ENCODE measurements around the gene SLC16A12.
"Not testable (repeated sequence)": the region's sequence is repeated elsewhere in the genome, so short reads cannot be mapped to it uniquely, and the experiment has no call there.

SLC16A12 gene

DNA sequence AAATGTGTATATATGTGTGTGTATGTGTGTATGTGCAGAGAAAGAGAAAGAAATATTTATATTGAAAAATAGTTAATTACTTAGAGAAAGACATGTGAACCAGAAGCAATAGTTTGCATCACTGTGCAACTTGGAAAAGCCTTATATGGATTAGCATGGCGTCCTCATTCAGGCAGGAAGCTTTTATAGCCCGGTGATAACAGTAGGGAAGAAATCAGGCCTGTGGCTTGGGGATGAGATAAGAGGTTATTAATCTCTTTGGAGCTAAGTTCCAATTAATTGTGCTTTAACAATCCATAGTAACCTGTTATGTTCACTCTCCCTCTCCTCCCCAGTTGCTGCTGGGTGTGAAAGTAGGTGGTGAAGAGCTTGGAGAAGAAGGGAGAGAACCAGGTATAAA lies 84.5 kb downstream of the SLC16A12 start:
- H3K27ac ChIP-seq (ENCODE audit: low read depth, low read length, poor library complexity, severe bottlenecking), result no peak overlapping the region
- H3K27me3 ChIP-seq (ENCODE audit: insufficient read depth, low read length), result no peaks in the 10 kb centered on the region
- no peaks in the 10 kb centered on the region for H3K36me3 ChIP-seq (ENCODE audit: insufficient read depth, low read length)
- no peaks in the 10 kb centered on the region for H3K4me1 ChIP-seq (ENCODE audit: insufficient read depth, low read length, severe bottlenecking)
- no peaks in the 10 kb centered on the region for H3K9me3 ChIP-seq (ENCODE audit: low read length)
- no peaks in the 10 kb centered on the region for H3K9me2 ChIP-seq (ENCODE audit: low read depth, low read length)
- no peaks in the 10 kb centered on the region for H3K79me2 ChIP-seq (ENCODE audit: insufficient read depth, low read length)
- H3K4me3 ChIP-seq (ENCODE audit: low read depth, low read length, poor library complexity, severe bottlenecking), result no peak overlapping the region
- H3K9ac ChIP-seq (ENCODE audit: low read length), result no peak overlapping the region
- no peaks in the 10 kb centered on the region for H3F3A ChIP-seq (ENCODE audit: insufficient read depth, low read length)
- TF ChIP-seq EZH2 (IDR thresholded peaks at IDR 0.05; ENCODE audit: borderline replicate concordance, low read length), result no peak
- TF ChIP-seq, protein P1, sequence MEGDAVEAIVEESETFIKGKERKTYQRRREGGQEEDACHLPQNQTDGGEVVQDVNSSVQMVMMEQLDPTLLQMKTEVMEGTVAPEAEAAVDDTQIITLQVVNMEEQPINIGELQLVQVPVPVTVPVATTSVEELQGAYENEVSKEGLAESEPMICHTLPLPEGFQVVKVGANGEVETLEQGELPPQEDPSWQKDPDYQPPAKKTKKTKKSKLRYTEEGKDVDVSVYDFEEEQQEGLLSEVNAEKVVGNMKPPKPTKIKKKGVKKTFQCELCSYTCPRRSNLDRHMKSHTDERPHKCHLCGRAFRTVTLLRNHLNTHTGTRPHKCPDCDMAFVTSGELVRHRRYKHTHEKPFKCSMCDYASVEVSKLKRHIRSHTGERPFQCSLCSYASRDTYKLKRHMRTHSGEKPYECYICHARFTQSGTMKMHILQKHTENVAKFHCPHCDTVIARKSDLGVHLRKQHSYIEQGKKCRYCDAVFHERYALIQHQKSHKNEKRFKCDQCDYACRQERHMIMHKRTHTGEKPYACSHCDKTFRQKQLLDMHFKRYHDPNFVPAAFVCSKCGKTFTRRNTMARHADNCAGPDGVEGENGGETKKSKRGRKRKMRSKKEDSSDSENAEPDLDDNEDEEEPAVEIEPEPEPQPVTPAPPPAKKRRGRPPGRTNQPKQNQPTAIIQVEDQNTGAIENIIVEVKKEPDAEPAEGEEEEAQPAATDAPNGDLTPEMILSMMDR (IDR thresholded peaks at IDR 0.05; ENCODE audit: low read length), result no peak
- no peaks in the 10 kb centered on the region for H4K20me1 ChIP-seq (ENCODE audit: insufficient read depth, low read length)
- no peak overlapping the region for H3K4me2 ChIP-seq (ENCODE audit: low read length)
- no peak overlapping the region for H2AFZ ChIP-seq (ENCODE audit: low read length)

DNA sequence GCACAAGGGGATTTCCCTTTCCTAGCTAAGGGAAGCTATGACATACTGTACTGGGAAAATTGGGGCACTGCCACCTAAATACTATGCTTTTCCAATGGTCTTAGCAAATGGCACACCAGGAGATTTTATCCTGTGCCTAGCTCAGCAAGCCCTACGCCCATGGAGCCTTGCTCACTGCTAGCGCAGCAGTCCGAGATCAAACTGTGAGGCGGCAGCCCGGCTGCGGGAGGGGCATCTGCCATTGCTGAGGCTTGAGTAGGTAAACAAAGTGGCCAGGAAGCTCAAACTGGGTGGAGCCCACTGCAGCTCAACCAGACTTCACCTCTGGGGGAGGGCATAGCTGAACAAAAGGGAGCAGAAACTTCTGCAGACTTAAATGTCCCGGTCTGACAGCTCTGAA lies 90.6 kb downstream of the SLC16A12 start:
- H2AFZ ChIP-seq (ENCODE audit: low read length); H3K9ac ChIP-seq (ENCODE audit: low read length); H3K27me3 ChIP-seq (ENCODE audit: insufficient read depth, low read length); H3K79me2 ChIP-seq (ENCODE audit: insufficient read depth, low read length); H3F3A ChIP-seq (ENCODE audit: insufficient read depth, low read length); H3K9me2 ChIP-seq (ENCODE audit: low read depth, low read length); H3K36me3 ChIP-seq (ENCODE audit: insufficient read depth, low read length); H4K20me1 ChIP-seq (ENCODE audit: insufficient read depth, low read length); H3K4me1 ChIP-seq (ENCODE audit: insufficient read depth, low read length, severe bottlenecking); H3K27ac ChIP-seq (ENCODE audit: low read depth, low read length, poor library complexity, severe bottlenecking); H3K4me3 ChIP-seq (ENCODE audit: low read depth, low read length, poor library complexity, severe bottlenecking); H3K4me2 ChIP-seq (ENCODE audit: low read length); H3K9me3 ChIP-seq (ENCODE audit: low read length): not testable (repeated sequence)

DNA sequence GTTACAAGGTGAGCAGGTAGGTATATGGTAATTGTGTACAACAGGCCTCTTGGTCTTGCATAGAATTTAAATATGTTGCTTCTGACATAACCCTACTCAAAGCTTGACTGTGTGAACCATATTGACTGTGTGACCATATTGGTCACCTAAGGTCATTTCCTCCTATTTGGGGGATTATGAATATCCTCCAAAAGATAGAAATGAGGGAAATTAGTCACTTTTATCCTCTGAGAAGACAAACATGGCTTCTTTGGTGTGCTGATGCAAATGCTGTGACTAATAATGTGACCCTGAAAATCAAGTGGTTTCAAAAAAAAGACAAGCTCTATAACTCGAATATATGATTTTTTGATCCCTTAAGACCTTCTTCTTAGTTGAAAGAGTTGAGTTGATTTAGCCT lies 93.1 kb downstream of the SLC16A12 start:
- Histone ChIP-seq H3K9me3 (ENCODE audit: low read length) (no peaks in the 10 kb centered on the region), H3K4me3 (ENCODE audit: low read depth, low read length, poor library complexity, severe bottlenecking) (no peak overlapping the region), H3K79me2 (ENCODE audit: insufficient read depth, low read length) (no peaks in the 10 kb centered on the region), H3K27ac (ENCODE audit: low read depth, low read length, poor library complexity, severe bottlenecking) (no peak overlapping the region), H3K27me3 (ENCODE audit: insufficient read depth, low read length) (no peaks in the 10 kb centered on the region), H3K36me3 (ENCODE audit: insufficient read depth, low read length) (no peaks in the 10 kb centered on the region), H4K20me1 (ENCODE audit: insufficient read depth, low read length) (no peaks in the 10 kb centered on the region), H3K4me2 (ENCODE audit: low read length) (no peak overlapping the region), H3K4me1 (ENCODE audit: insufficient read depth, low read length, severe bottlenecking) (no peaks in the 10 kb centered on the region), H3K9me2 (ENCODE audit: low read depth, low read length) (no peaks in the 10 kb centered on the region), H3K9ac (ENCODE audit: low read length) (no peak overlapping the region), H3F3A (ENCODE audit: insufficient read depth, low read length) (no peaks in the 10 kb centered on the region), H2AFZ (ENCODE audit: low read length) (no peak overlapping the region)
- TF ChIP-seq, protein P1 (IDR thresholded peaks at IDR 0.05; ENCODE audit: low read length), result no peak
- TF ChIP-seq EZH2 (IDR thresholded peaks at IDR 0.05; ENCODE audit: borderline replicate concordance, low read length), result no peak

DNA sequence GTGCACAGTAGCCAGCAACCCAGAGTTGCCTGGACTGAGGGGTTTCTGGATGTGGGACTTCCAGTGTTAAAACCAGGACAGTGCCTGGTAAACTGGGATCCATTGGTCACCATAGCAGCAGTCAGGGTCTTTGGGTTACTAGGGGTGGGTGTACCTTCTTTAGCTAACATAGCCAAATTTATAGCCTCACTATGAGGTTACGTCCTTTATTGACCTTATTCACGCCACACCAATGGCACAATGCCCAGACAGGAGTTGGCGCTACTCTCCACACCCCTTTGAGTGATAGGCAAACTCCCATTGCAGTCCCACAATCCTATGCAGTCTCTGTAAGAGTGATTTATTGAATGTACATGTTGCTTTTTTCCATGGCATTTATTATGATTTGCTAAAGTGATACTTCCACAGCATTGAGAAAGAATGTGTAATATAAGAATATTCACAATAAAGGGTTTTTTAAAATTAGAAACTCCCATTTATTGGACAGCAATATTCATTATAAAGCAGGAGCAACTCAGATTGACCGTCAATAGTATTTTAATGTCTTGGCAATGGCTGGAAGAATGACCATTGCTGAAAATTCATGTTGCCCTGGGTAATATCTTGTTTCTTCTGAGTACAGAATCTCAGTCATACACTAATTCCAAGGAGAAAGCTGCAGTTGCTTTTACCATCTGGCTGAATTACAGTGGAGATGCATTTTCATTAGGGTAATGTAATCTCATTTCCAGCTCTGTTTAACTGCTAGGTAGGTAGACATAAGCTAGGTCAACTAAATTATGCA lies 95.0 kb downstream of the SLC16A12 start:
- H3K9me2 ChIP-seq (ENCODE audit: low read depth, low read length), result no peaks in the 10 kb centered on the region
- no peaks in the 10 kb centered on the region for H3K9me3 ChIP-seq (ENCODE audit: low read length)
- H4K20me1 ChIP-seq (ENCODE audit: insufficient read depth, low read length), result no peaks in the 10 kb centered on the region
- no peak overlapping the region for H3K4me2 ChIP-seq (ENCODE audit: low read length)
- TF ChIP-seq EZH2 (IDR thresholded peaks at IDR 0.05; ENCODE audit: borderline replicate concordance, low read length), result no peak
- TF ChIP-seq, protein P1 (IDR thresholded peaks at IDR 0.05; ENCODE audit: low read length), result no peak
- no peak overlapping the region for H3K4me3 ChIP-seq (ENCODE audit: low read depth, low read length, poor library complexity, severe bottlenecking)
- H2AFZ ChIP-seq (ENCODE audit: low read length), result no peak overlapping the region
- no peaks in the 10 kb centered on the region for H3K79me2 ChIP-seq (ENCODE audit: insufficient read depth, low read length)
- H3K36me3 ChIP-seq (ENCODE audit: insufficient read depth, low read length), result no peaks in the 10 kb centered on the region
- no peaks in the 10 kb centered on the region for H3K4me1 ChIP-seq (ENCODE audit: insufficient read depth, low read length, severe bottlenecking)
- H3K27ac ChIP-seq (ENCODE audit: low read depth, low read length, poor library complexity, severe bottlenecking), result no peak overlapping the region
- H3K27me3 ChIP-seq (ENCODE audit: insufficient read depth, low read length), result no peaks in the 10 kb centered on the region
- H3F3A ChIP-seq (ENCODE audit: insufficient read depth, low read length), result no peaks in the 10 kb centered on the region
- no peak overlapping the region for H3K9ac ChIP-seq (ENCODE audit: low read length)

All from OCI-LY1 (cell line).